ENCODE results near the gene BTG1. TPM values are rescaled to one million over a fixed set of nuclear protein-coding genes. Genes with fewer than 3 reads are reported as not detected.
A peak's percentile ranks its signal among the peaks of the same experiment; 100 is the strongest.

BTG1 gene
- total RNA-seq, 1 donor from 2014 or later: 72.2 TPM

DNA sequence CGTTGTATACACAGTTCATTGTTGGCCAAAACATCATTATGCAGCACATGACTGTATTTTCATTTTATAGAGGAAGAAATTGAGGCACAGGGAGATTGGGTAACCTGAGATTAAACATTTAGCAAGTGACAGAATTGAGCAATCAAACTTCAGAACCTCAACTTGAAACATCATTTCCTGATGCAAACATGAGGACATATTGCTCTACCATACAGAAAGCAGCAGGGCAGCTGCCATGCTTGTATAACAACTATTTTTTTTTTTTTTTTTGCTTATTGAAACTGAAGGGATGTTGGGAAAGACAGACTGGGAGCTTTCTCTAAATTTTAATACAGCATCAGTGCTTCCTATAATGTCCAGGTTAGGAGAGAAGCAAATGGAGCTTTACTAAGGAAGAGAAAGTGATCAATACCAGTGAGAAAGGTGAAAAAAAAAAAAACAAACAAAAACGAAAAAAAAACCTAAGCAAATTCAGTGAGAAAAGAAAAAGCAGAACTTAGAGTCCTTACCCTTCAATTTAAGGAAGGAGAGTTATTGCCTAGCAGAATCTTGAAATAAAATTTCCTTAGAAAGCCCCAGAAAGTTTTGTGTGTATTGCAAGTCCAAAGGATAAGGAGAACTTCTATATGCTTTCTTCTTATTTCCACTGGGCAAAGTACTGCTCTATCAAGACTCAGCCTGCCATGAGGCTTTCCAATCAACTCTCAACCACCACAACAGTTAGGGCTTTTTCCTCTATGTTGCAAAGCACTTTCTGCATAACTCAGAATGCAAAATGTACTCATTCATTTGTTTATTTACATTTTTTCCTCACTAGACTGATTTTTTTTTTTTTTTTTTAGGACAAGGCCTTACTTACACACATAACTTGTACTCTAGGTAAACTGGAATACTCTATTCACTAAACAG is 21.6 kb downstream of the BTG1 start:
- peaks cover 4% of the 10 kb centered on the region for H3K36me3 Mint-ChIP-seq (ENCODE audit: unreplicated experiment)
- DNase-seq: no peak
- H3K4me3 Mint-ChIP-seq (ENCODE audit: unreplicated experiment): no peak overlapping the region
- peaks cover 6% of the 10 kb centered on the region for H3K9me3 Mint-ChIP-seq (ENCODE audit: unreplicated experiment)
- peaks cover 4% of the 10 kb centered on the region for H3K27me3 Mint-ChIP-seq (ENCODE audit: unreplicated experiment)
- H3K4me1 Mint-ChIP-seq (ENCODE audit: low read depth, unreplicated experiment): peaks cover 2% of the 10 kb centered on the region
- TF ChIP-seq CTCF (IDR thresholded peaks at IDR 0.05; ENCODE audit: partially characterized antibody, unreplicated experiment): no peak
- no peak overlapping the region for H3K27ac Mint-ChIP-seq (ENCODE audit: unreplicated experiment)

GRCh38 chr12:92122941-92123779 is 22.5 kb downstream of the BTG1 start:
- peaks cover 2% of the 10 kb centered on the region for H3K4me1 Mint-ChIP-seq (ENCODE audit: low read depth, unreplicated experiment)
- DNase-seq: no peak
- peak overlapping the region; percentile 77 for H3K27ac Mint-ChIP-seq (ENCODE audit: unreplicated experiment)
- H3K36me3 Mint-ChIP-seq (ENCODE audit: unreplicated experiment): peaks cover 4% of the 10 kb centered on the region
- peaks cover 10% of the 10 kb centered on the region for H3K9me3 Mint-ChIP-seq (ENCODE audit: unreplicated experiment)
- H3K27me3 Mint-ChIP-seq (ENCODE audit: unreplicated experiment): peaks cover 4% of the 10 kb centered on the region
- no peak for TF ChIP-seq CTCF (IDR thresholded peaks at IDR 0.05; ENCODE audit: partially characterized antibody, unreplicated experiment)
- no peak overlapping the region for H3K4me3 Mint-ChIP-seq (ENCODE audit: unreplicated experiment)

DNA sequence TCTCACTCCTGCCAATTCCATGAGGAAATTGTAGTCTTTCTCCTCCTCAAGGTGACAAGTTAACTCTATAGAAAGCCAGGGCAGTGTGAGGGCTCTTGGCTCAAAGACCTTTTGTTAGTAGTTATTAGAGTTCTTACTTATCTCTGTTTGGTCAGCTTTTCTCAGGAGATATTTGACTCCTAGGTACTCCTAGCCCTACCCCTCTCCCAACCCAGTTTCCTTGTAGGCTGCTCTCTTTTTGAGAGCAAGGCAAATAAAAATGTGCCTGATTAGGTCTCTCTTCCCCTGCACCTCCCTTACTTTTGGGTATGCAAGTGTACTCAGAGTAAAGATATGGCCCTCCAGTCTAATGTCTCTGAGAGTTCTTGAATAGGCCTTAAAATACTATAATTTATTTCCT is 23.8 kb downstream of the BTG1 start:
- Mint-ChIP-seq H3K27ac (ENCODE audit: unreplicated experiment) (no peak overlapping the region), H3K4me3 (ENCODE audit: unreplicated experiment) (no peak overlapping the region), H3K36me3 (ENCODE audit: unreplicated experiment) (peaks cover 4% of the 10 kb centered on the region), H3K9me3 (ENCODE audit: unreplicated experiment) (peaks cover 10% of the 10 kb centered on the region), H3K4me1 (ENCODE audit: low read depth, unreplicated experiment) (peaks cover 2% of the 10 kb centered on the region), H3K27me3 (ENCODE audit: unreplicated experiment) (peaks cover 2% of the 10 kb centered on the region)
- TF ChIP-seq CTCF (IDR thresholded peaks at IDR 0.05; ENCODE audit: partially characterized antibody, unreplicated experiment): no peak
- DNase-seq: no peak

DNA sequence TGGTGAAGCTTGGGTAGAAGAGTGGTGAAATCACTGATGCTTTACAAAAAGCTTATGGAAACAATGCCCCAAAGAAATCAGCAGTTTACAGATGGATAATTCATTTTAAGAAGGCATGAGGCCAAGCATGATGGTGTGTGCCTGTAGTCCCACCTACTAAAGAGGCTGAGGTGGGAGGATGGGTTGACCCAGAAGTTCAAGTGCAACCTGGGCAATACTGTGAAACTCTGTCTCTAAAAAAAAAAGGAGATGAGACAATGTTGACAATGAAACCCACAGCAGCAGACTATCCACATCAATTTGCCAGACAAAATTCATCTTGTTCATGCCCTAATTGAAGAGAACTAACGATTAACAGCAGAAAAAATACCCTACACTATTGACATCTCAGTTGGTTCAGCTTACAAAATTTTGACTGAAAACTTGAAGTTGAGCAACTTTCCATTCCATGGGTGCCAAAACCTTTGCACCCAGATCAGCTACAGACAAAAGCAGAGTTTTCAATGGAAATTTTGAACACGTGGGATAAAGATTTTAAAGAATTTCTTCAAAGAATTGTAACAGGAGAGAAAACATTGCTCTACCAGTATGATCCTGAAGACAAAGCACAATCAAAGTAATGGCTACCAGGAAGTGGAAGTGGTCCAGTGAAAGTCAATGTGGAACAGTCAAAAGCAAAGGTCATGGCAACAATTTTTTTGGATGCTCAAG is 26.7 kb downstream of the BTG1 start:
- Mint-ChIP-seq H3K27me3 (ENCODE audit: unreplicated experiment) (peaks cover 2% of the 10 kb centered on the region), H3K27ac (ENCODE audit: unreplicated experiment) (no peak overlapping the region), H3K9me3 (ENCODE audit: unreplicated experiment) (peaks cover 8% of the 10 kb centered on the region), H3K36me3 (ENCODE audit: unreplicated experiment) (peaks cover 4% of the 10 kb centered on the region), H3K4me1 (ENCODE audit: low read depth, unreplicated experiment) (no peaks in the 10 kb centered on the region), H3K4me3 (ENCODE audit: unreplicated experiment) (no peak overlapping the region)
- TF ChIP-seq CTCF (IDR thresholded peaks at IDR 0.05; ENCODE audit: partially characterized antibody, unreplicated experiment): no peak
- no peak for DNase-seq

Measured in glutamatergic neuron (in vitro differentiated cells).